HG03097 (cell line): Measurements from ENCODE around the gene AQP12A.
"Not testable (repeated sequence)": the region's sequence is repeated elsewhere in the genome, so short reads cannot be mapped to it uniquely, and the experiment has no call there.

Source experiments
- ATAC-seq: cut with Tn5 transposase; IDR thresholded peaks from one replicate; pipeline ENCODE4 v1.9.1; 2021; ENCODE audit not compliant: unreplicated experiment, low FRiP score

The AQP12A gene

GRCh38 chr2:240691631-240692420 is at the start of gene AQP12A:
Gene AQP12A, plus strand, starts transcription at chr2:240691866. Its CDS starts 48 bp downstream, at chr2:240691914.
- ATAC-seq: not testable (repeated sequence)

GRCh38 chr2:240642061-240642805 is 49.4 kb upstream of the AQP12A start:
- ATAC-seq: no peak

- ATAC-seq: no peak
Measured at GRCh38 chr2:240642806-240643092, 48.9 kb upstream of the AQP12A start.

GRCh38 chr2:240643093-240643810 is 48.4 kb upstream of the AQP12A start:
- no peak for ATAC-seq

GRCh38 chr2:240643811-240644150 is 47.9 kb upstream of the AQP12A start:
- ATAC-seq: no peak

GRCh38 chr2:240644171-240644651 is 47.5 kb upstream of the AQP12A start:
- ATAC-seq: no peak

- ATAC-seq: no peak
Measured at GRCh38 chr2:240644859-240645301, 46.8 kb upstream of the AQP12A start.

- ATAC-seq: no peak
Measured at GRCh38 chr2:240645346-240645745, 46.3 kb upstream of the AQP12A start.

GRCh38 chr2:240645801-240646175 is 45.9 kb upstream of the AQP12A start:
- ATAC-seq: no peak

- no peak for ATAC-seq
Measured at GRCh38 chr2:240646176-240646899, 45.3 kb upstream of the AQP12A start.

- no peak for ATAC-seq
Measured at GRCh38 chr2:240646900-240647502, 44.7 kb upstream of the AQP12A start.

GRCh38 chr2:240647503-240648154 is 44.0 kb upstream of the AQP12A start:
- ATAC-seq: no peak

- no peak for ATAC-seq
Measured at GRCh38 chr2:240648155-240648649, 43.5 kb upstream of the AQP12A start.

GRCh38 chr2:240648650-240649275 is 42.9 kb upstream of the AQP12A start:
- no peak for ATAC-seq

GRCh38 chr2:240649331-240649730 is 42.3 kb upstream of the AQP12A start:
- ATAC-seq: no peak

GRCh38 chr2:240650254-240650965 is 41.3 kb upstream of the AQP12A start:
- ATAC-seq: no peak

GRCh38 chr2:240651185-240651584 is 40.5 kb upstream of the AQP12A start:
- no peak for ATAC-seq
